T-cell (primary cell): ENCODE data around the gene AK5. TPM values are rescaled to one million over a fixed set of nuclear protein-coding genes. Genes with fewer than 3 reads are reported as not detected.

Experiments
- ATAC-seq, 4 experiments: fragments of 200-7000 bp in 3 of 4; fragments of 150-1000 bp in 1 of 4; cut with Tn5 transposase; replicated peaks in 1 of 4; 1 replicate in 3 of 4; 2 replicates in 1 of 4; pipeline ENCODE4 v1.10.0; 2021; ENCODE audit warnings: moderate library complexity in 3 of 4, mild to moderate bottlenecking in 2 of 4, moderate number of reproducible peaks in 1 of 4
- CTCF ChIA-PET, 2 donors: fragments of 300-600 bp; sonication (Branson Sonifier 250); formaldehyde crosslinking; loops; one replicate each; lab custom pipeline; 2022; ENCODE audit warnings: antibody characterized with exemption in 2 of 2; lab: Charles Lee
- POLR2A ChIA-PET, 2 donors: fragments of 300-600 bp; sonication (Branson Sonifier 250); formaldehyde crosslinking; loops; one replicate each; lab custom pipeline; 2022; ENCODE audit warnings: antibody characterized with exemption in 2 of 2; lab: Charles Lee
- DNase-seq, 35 experiments: peaks; one replicate each; pipeline versions ENCODE4 v3.0.0 to v3.0.0-alpha.2; 2013 to 2023
- H3K27ac ChIP-seq: one replicate; pipeline ENCODE4 v1.5.1; 2013; ENCODE audit warnings: low read length
- H3K27me3 ChIP-seq, 2 experiments: replicated peaks in 1 of 2; 1 replicate in 1 of 2; 2 replicates in 1 of 2; pipeline versions ENCODE4 v1.6.1 to v1.7.0; 2013; ENCODE audit warnings: low read length in 1 of 2, mixed read lengths in 1 of 2; ENCODE audit not compliant: control insufficient read depth in 2 of 2, insufficient read depth in 2 of 2; ENCODE audit errors: extremely low read depth in 1 of 2
- H3K36me3 ChIP-seq, 2 donors: 1 replicate in 1 of 2; 2 replicates in 1 of 2; pipeline versions ENCODE4 v1.6.1 to v1.7.0; 2013; ENCODE audit warnings: low read length in 1 of 2; ENCODE audit not compliant: control insufficient read depth in 2 of 2, insufficient read depth in 1 of 2; ENCODE audit errors: extremely low read depth in 1 of 2
- H3K4me1 ChIP-seq, 2 experiments: 1 replicate in 1 of 2; 2 replicates in 1 of 2; pipeline versions ENCODE4 v1.6.1 to v1.7.0; 2013; ENCODE audit warnings: low read length in 2 of 2, mixed read lengths in 1 of 2; ENCODE audit not compliant: insufficient read depth in 2 of 2, control insufficient read depth in 1 of 2; ENCODE audit errors: extremely low read depth in 1 of 2
- H3K4me3 ChIP-seq, 2 donors: 1 replicate in 1 of 2; 2 replicates in 1 of 2; pipeline versions ENCODE4 v1.5.1 to v1.7.0; 2013; ENCODE audit warnings: mild to moderate bottlenecking in 2 of 2, low read length in 1 of 2, moderate library complexity in 1 of 2; ENCODE audit not compliant: control insufficient read depth in 1 of 2; ENCODE audit errors: extremely low read depth in 1 of 2
- H3K9me3 ChIP-seq: 2 replicates; pipeline ENCODE4 v1.7.0; 2013
- H3K27ac Mint-ChIP-seq, 2 donors: one replicate each; pipeline ENCODE4 v1.8.0; 2020 to 2021; ENCODE audit warnings: mild to moderate bottlenecking in 2 of 2, mixed read lengths in 2 of 2
- H3K27me3 Mint-ChIP-seq, 2 donors: one replicate each; pipeline ENCODE4 v1.8.0; 2021 to 2022; ENCODE audit warnings: mixed read lengths in 2 of 2
- H3K36me3 Mint-ChIP-seq: one replicate; pipeline ENCODE4 v1.8.0; 2021; ENCODE audit warnings: mixed read lengths
- H3K4me1 Mint-ChIP-seq, 3 donors: one replicate each; pipeline ENCODE4 v1.8.0; 2020 to 2022; ENCODE audit warnings: mixed read lengths in 3 of 3, mild to moderate bottlenecking in 1 of 3
- H3K4me3 Mint-ChIP-seq, 3 donors: one replicate each; pipeline ENCODE4 v1.8.0; 2020 to 2022; ENCODE audit warnings: mild to moderate bottlenecking in 3 of 3, mixed read lengths in 3 of 3, moderate library complexity in 3 of 3
- H3K9me3 Mint-ChIP-seq, 3 donors: one replicate each; pipeline ENCODE4 v1.8.0; 2020 to 2022; ENCODE audit warnings: mixed read lengths in 3 of 3
- WGBS: methylation state at CpG from one replicate; pipeline ENCODE4 v1.1.5; 2013; ENCODE audit warnings: missing lambda C conversion rate; ENCODE audit not compliant: insufficient coverage; 5-methylcytosine and 5-hydroxymethylcytosine counted together
- total RNA-seq, 35 experiments: library from RNA in 6 of 35; stranded (reverse) in 6 of 35; fragments of 120-200 nt in 1 of 35; gene quantifications; one replicate each; pipeline versions ENCODE4 v1.2.1 to v1.2.4 and lab custom pipeline; 2013 to 2026

The AK5 gene
- total RNA-seq, 5 donors from 2014 or later (not counting 1 experiment from before 2014, with no cell fraction given): 13.9 to 29.2 (median 26.3) TPM

DNA sequence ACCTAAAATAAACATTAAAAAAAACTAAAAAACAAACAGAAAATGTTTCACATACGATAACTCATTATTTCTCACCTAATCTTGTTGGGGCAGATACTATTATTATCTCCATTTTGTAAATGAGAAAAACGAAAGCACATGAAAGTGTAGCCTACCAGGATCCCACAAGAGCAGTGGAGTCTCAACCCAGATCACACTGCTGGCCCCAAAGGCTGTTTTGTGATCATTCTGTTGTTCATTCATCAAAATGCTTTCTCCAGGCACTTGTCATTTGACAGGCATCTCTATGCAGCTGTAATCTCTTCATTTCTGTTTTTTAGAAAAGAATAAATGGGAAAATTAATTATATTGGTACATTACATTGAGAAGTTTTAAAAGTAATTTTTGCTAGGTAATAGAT lies 67.5 kb downstream of the AK5 start:
- no peaks in the 10 kb centered on the region for H3K9me3 ChIP-seq
- ChIA-PET POLR2A (no interaction called here), CTCF (no interaction called here)
- Mint-ChIP-seq H3K36me3 (peaks cover 23% of the 10 kb centered on the region), H3K27me3 (no peaks in the 10 kb centered on the region), H3K4me3 (no peak overlapping the region), H3K4me1 (peaks cover 28 to 42% (median 33%) of the 10 kb centered on the region in 3 donors), H3K9me3 (peaks cover 0 to 9% (median 0%) of the 10 kb centered on the region in 3 donors), H3K27ac (no peak overlapping the region)
- no peak overlapping the region for H3K4me3 ChIP-seq
- ATAC-seq: no peak
- DNase-seq: no peak
- 50% methylated on average over 1 of the region's 2 CpGs for WGBS
- H3K27me3 ChIP-seq: no peaks in the 10 kb centered on the region
- H3K4me1 ChIP-seq: peaks cover 0 to 8% of the 10 kb centered on the region in 2 experiments
- H3K27ac ChIP-seq: no peak overlapping the region
- no peaks in the 10 kb centered on the region for H3K36me3 ChIP-seq

DNA sequence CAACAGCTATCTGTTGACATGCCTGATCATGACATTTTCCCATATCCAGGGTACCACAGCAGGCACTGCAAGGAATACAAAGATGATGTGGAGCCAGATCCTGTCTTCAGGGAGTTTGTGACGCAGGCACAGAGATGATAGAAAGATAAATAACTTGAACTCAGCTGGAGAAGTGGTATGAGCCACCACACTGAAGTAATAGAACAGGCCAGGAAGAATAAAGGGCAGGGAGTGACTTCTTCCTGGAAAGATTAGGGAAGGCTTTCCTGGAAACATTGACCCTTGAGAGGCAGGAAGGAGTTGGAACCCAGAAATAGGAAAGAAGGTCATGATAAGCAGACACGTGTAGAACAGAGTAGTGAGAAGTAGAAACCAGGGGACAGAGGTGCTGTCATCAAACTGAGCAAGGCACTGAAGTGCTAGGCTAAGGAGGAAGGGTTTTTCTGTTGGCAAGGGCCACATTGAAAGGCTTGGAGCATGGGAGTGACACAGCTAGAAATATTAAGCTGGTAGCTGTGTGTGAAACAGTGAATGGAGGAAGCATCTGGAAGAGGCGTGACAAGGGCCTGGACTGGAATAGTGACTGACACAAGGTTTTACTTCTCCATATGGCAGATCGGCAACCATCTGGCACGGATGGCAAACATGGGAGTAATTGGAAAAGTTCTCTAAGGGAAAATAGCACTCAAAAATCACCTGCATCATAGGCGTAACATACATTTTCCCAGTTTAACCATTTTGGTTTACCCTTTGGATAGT lies 68.4 kb downstream of the AK5 start:
- 87% methylated on average over 3 of the region's 6 CpGs for WGBS
- no peaks in the 10 kb centered on the region for H3K36me3 ChIP-seq
- no peaks in the 10 kb centered on the region for H3K9me3 ChIP-seq
- Mint-ChIP-seq H3K4me1 (peaks cover 32 to 46% (median 36%) of the 10 kb centered on the region in 3 donors), H3K9me3 (peaks cover 0 to 9% (median 0%) of the 10 kb centered on the region in 3 donors), H3K4me3 (no peak overlapping the region), H3K27ac (no peak overlapping the region), H3K36me3 (peaks cover 22% of the 10 kb centered on the region), H3K27me3 (no peaks in the 10 kb centered on the region)
- DNase-seq (no peak), ATAC-seq (no peak)
- ChIA-PET POLR2A (no interaction called here), CTCF (no interaction called here)
- H3K4me1 ChIP-seq: peaks cover 0 to 10% of the 10 kb centered on the region in 2 experiments
- no peaks in the 10 kb centered on the region for H3K27me3 ChIP-seq
- no peak overlapping the region for H3K27ac ChIP-seq
- H3K4me3 ChIP-seq: no peak overlapping the region

- H3K36me3 ChIP-seq: no peaks in the 10 kb centered on the region
- no peak overlapping the region for H3K4me3 ChIP-seq
- ATAC-seq (no peak), DNase-seq (no peak)
- no peaks in the 10 kb centered on the region for H3K27me3 ChIP-seq
- peaks cover 23% of the 10 kb centered on the region for H3K36me3 Mint-ChIP-seq
- ChIA-PET POLR2A (no interaction called here), CTCF (interaction anchor here in 1 of 2 donors (0.6 kb wide), 1 partner anchor 11 kb away, joined by 3 read pairs; no protein-coding TSS in a partner anchor)
- no CpG with 5 or more reads among the region's 1 CpG for WGBS
- no peaks in the 10 kb centered on the region for H3K27me3 Mint-ChIP-seq
- H3K9me3 ChIP-seq: no peaks in the 10 kb centered on the region
- H3K27ac Mint-ChIP-seq: peak overlapping the region in 1 of 2 donors; percentile 29
- peaks cover 0 to 9% (median 4%) of the 10 kb centered on the region in 3 donors for H3K9me3 Mint-ChIP-seq
- H3K4me3 Mint-ChIP-seq: no peak overlapping the region
- H3K4me1 Mint-ChIP-seq: peaks cover 17 to 24% (median 18%) of the 10 kb centered on the region in 3 donors
- no peak overlapping the region for H3K27ac ChIP-seq
- H3K4me1 ChIP-seq: peaks cover 0 to 3% of the 10 kb centered on the region in 2 experiments
These were observed 72.7 kb downstream of the AK5 start for GRCh38 chr1:77354536-77354935.

DNA sequence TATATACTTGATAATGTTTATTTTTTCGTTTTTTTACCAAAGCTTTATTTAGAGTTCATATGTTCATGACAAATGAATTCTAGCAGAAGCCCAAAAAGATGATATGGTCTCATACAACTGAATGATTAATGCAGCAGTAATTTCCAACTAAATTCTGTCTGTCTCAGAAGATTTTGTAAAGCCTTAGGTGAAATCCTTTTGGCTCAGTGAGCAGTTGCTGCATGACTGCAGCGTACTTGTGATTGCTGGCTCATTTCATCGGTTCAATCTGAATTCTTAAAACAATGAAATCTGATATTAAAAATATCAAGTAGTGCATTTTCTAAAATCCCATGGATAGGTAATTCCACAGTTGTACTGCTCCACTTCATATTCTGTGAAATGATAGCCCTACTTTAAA lies 73.2 kb downstream of the AK5 start:
- WGBS: no CpG with 5 or more reads among the region's 3 CpGs

DNA sequence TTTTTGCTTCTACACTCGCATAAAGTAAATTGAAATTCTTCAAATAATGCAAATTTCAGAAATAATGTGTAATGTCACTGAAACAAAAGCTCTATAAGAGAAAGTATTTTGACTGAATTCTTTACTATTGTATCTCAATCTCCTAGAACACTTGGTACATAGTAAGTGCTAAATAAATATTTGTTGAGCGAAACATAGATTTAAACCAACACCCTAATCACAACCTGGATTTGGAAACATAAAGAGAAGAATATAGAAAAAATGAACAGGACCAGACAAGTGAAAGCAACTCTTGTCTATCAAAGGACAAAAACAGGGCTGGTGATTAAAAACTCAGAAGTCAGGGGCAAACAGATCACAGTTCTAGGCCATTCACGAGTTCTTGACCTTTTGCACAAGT lies 74.3 kb downstream of the AK5 start:
- no peak overlapping the region for H3K4me3 Mint-ChIP-seq
- ChIA-PET CTCF (interaction anchor here in 1 of 2 donors (0.8 kb wide), 1 partner anchor 27 kb away, joined by 4 read pairs; no protein-coding TSS in a partner anchor), POLR2A (no interaction called here)

More for the DNA sequence above, 73.2 kb downstream of the AK5 start:
- H3K27ac Mint-ChIP-seq: no peak overlapping the region
- ChIA-PET CTCF (interaction anchor here in 1 of 2 donors (0.6 kb wide), 1 partner anchor 11 kb away, joined by 3 read pairs; no protein-coding TSS in a partner anchor), POLR2A (no interaction called here)
- Histone ChIP-seq H3K27ac (no peak overlapping the region), H3K4me3 (no peak overlapping the region), H3K9me3 (no peaks in the 10 kb centered on the region), H3K27me3 (no peaks in the 10 kb centered on the region), H3K4me1 (peaks cover 0 to 3% of the 10 kb centered on the region in 2 experiments), H3K36me3 (no peaks in the 10 kb centered on the region)
- peaks cover 19 to 25% (median 21%) of the 10 kb centered on the region in 3 donors for H3K4me1 Mint-ChIP-seq
- no peak overlapping the region for H3K4me3 Mint-ChIP-seq
- H3K9me3 Mint-ChIP-seq: peaks cover 0 to 6% (median 4%) of the 10 kb centered on the region in 3 donors
- H3K36me3 Mint-ChIP-seq: peaks cover 20% of the 10 kb centered on the region
- ATAC-seq (no peak), DNase-seq (no peak)
- no peaks in the 10 kb centered on the region for H3K27me3 Mint-ChIP-seq

GRCh38 chr1:77360256-77360655 lies 78.4 kb downstream of the AK5 start:
- Mint-ChIP-seq H3K4me1 (peaks cover 9 to 23% (median 13%) of the 10 kb centered on the region in 3 donors), H3K9me3 (peaks cover 0 to 4% (median 4%) of the 10 kb centered on the region in 3 donors), H3K4me3 (no peak overlapping the region), H3K27ac (peak overlapping the region in 1 of 2 donors; percentile 27), H3K27me3 (no peaks in the 10 kb centered on the region), H3K36me3 (peaks cover 29% of the 10 kb centered on the region)
- H3K27ac ChIP-seq: no peak overlapping the region
- no peak for ATAC-seq
- POLR2A ChIA-PET: no interaction called here
- DNase-seq: no peak
- H3K4me1 ChIP-seq: no peaks in the 10 kb centered on the region
- no peaks in the 10 kb centered on the region for H3K9me3 ChIP-seq
- no peak overlapping the region for H3K4me3 ChIP-seq
- H3K27me3 ChIP-seq: no peaks in the 10 kb centered on the region
- no peaks in the 10 kb centered on the region for H3K36me3 ChIP-seq
- CTCF ChIA-PET: no interaction called here

More for the DNA sequence above, 74.3 kb downstream of the AK5 start:
- H3K4me3 ChIP-seq: no peak overlapping the region
- no peaks in the 10 kb centered on the region for H3K9me3 ChIP-seq
- no peak overlapping the region for H3K27ac Mint-ChIP-seq
- no peaks in the 10 kb centered on the region for H3K27me3 ChIP-seq
- WGBS: no CpG with 5 or more reads among the region's 3 CpGs
- ATAC-seq (no peak), DNase-seq (no peak)
- no peaks in the 10 kb centered on the region for H3K27me3 Mint-ChIP-seq
- H3K36me3 Mint-ChIP-seq: peaks cover 17% of the 10 kb centered on the region
- no peak overlapping the region for H3K27ac ChIP-seq
- peaks cover 0 to 4% (median 0%) of the 10 kb centered on the region in 3 donors for H3K9me3 Mint-ChIP-seq
- peaks cover 22 to 27% (median 23%) of the 10 kb centered on the region in 3 donors for H3K4me1 Mint-ChIP-seq
- H3K4me1 ChIP-seq: peaks cover 0 to 3% of the 10 kb centered on the region in 2 experiments
- no peaks in the 10 kb centered on the region for H3K36me3 ChIP-seq
